SK-N-SH (cell line): Measurements from ENCODE around the gene MICAL2. TPM values are rescaled to one million over a fixed set of nuclear protein-coding genes. Genes with fewer than 3 reads are reported as not detected.

Source experiments
- CTCF ChIA-PET: fragments of 300-600, 350-600 bp; formaldehyde crosslinking; extraction: SDS; loops from one replicate; lab custom pipeline; 2021; lab: Yijun Ruan, JAX
- POLR2A ChIA-PET: fragments of 350-600 bp; sonication (Branson Sonifier 250); formaldehyde crosslinking; extraction: SDS; loops from one replicate; lab custom pipeline; 2020; ENCODE audit warnings: antibody characterized with exemption, inconsistent platforms; lab: Yijun Ruan, JAX
- DNase-seq: peaks from one replicate; pipeline ENCODE4 v3.0.0; 2012
- H2AFZ ChIP-seq: fragments of 200-600 bp; sonication (generic); 2 replicates; pipeline ENCODE4 v1.8.1; 2016; ENCODE audit warnings: antibody characterized with exemption, mild to moderate bottlenecking, low read depth
- H3F3A ChIP-seq: fragments of 200-600 bp; sonication (generic); replicated peaks from 2 replicates; pipeline ENCODE3; 2016; ENCODE audit warnings: antibody characterized with exemption, mild to moderate bottlenecking; ENCODE audit not compliant: insufficient read depth
- H3K27ac ChIP-seq, 2 experiments: fragments of 200-500 bp in 1 of 2; fragments of 200-600 bp in 1 of 2; sonication (Bioruptor generic) in 1 of 2; sonication (generic), shearing (Covaris generic) in 1 of 2; 2 replicates each; pipeline versions ENCODE4 v1.5.1 to v1.6.1; 2014 to 2016; ENCODE audit warnings: low read depth in 2 of 2, inconsistent platforms in 1 of 2, low read length in 1 of 2, mild to moderate bottlenecking in 1 of 2, mixed read lengths in 1 of 2
- H3K27me3 ChIP-seq: fragments of 200-600 bp; sonication (generic), shearing (Covaris generic); 2 replicates; pipeline ENCODE4 v1.6.1; 2016; ENCODE audit warnings: mixed run types; ENCODE audit not compliant: insufficient read depth
- H3K36me3 ChIP-seq, 2 experiments: fragments of 200-500 bp in 1 of 2; fragments of 200-600 bp in 1 of 2; sonication (Bioruptor generic) in 1 of 2; sonication (generic) in 1 of 2; replicated peaks in 1 of 2; 2 replicates each; pipeline versions ENCODE3 to v1.5.1; 2014 to 2016; ENCODE audit warnings: low read length in 1 of 2, mild to moderate bottlenecking in 1 of 2; ENCODE audit not compliant: insufficient read depth in 2 of 2, control insufficient read depth in 1 of 2
- H3K4me1 ChIP-seq, 2 experiments: fragments of 200-500 bp in 1 of 2; fragments of 200-600 bp in 1 of 2; sonication (Bioruptor generic) in 1 of 2; sonication (generic), shearing (Covaris generic) in 1 of 2; 2 replicates each; pipeline versions ENCODE4 v1.5.1 to v1.6.1; 2014 to 2016; ENCODE audit warnings: low read depth in 1 of 2, low read length in 1 of 2, mixed run types in 1 of 2; ENCODE audit not compliant: insufficient read depth in 2 of 2, control insufficient read depth in 1 of 2
- H3K4me2 ChIP-seq: fragments of 200-600 bp; sonication (generic), shearing (Covaris generic); 2 replicates; pipeline ENCODE4 v1.6.1; 2017; ENCODE audit warnings: mixed run types
- H3K4me3 ChIP-seq, 2 experiments: fragments of 200-500 bp in 1 of 2; fragments of 200-600 bp in 1 of 2; sonication (Bioruptor generic) in 1 of 2; sonication (generic), shearing (Covaris generic) in 1 of 2; 2 replicates each; pipeline versions ENCODE4 v1.5.1 to v1.8.1; 2014 to 2016; ENCODE audit warnings: low read depth in 2 of 2, inconsistent platforms in 1 of 2, low read length in 1 of 2, mild to moderate bottlenecking in 1 of 2, mixed read lengths in 1 of 2, moderate library complexity in 1 of 2
- H3K79me2 ChIP-seq: fragments of 200-600 bp; sonication (generic); 2 replicates; pipeline ENCODE4 v1.8.1; 2017; ENCODE audit warnings: mild to moderate bottlenecking; ENCODE audit not compliant: insufficient read depth
- H3K9ac ChIP-seq: fragments of 200-600 bp; sonication (generic); 2 replicates; pipeline ENCODE4 v1.6.1; 2017; ENCODE audit warnings: mixed run types
- H3K9me2 ChIP-seq: fragments of 200-600 bp; sonication (generic); 2 replicates; pipeline ENCODE4 v1.6.1; 2017; ENCODE audit warnings: mixed run types
- H3K9me3 ChIP-seq: fragments of 200-600 bp; sonication (generic); 2 replicates; pipeline ENCODE4 v1.6.1; 2017; ENCODE audit warnings: mixed run types, mild to moderate bottlenecking, moderate library complexity
- H4K20me1 ChIP-seq: fragments of 200-600 bp; sonication (generic); 2 replicates; pipeline ENCODE4 v1.6.1; 2017; ENCODE audit warnings: mild to moderate bottlenecking, mixed run types; ENCODE audit not compliant: insufficient read depth
- FOXJ3 ChIP-seq: sonication (generic); formaldehyde crosslinking; IDR thresholded peaks from 2 replicates; pipeline ENCODE4 v1.5.1; 2020; ENCODE audit warnings: mild to moderate bottlenecking, missing genetic modification reagents
- FOXM1 ChIP-seq: IDR thresholded peaks from 2 replicates; pipeline ENCODE4 v1.4.0; 2012; ENCODE audit warnings: low read depth, mild to moderate bottlenecking
- NFIC ChIP-seq: IDR thresholded peaks from 2 replicates; pipeline ENCODE4 v1.4.0; 2012; ENCODE audit warnings: borderline replicate concordance
- POLR2AphosphoS5 ChIP-seq: IDR thresholded peaks from 2 replicates; pipeline ENCODE4 v1.6.1; 2012; ENCODE audit warnings: low read depth, low read length
- SMC3 ChIP-seq: IDR thresholded peaks from 2 replicates; pipeline ENCODE4 v1.6.1; 2012; ENCODE audit warnings: low read depth, low read length, improper control_type of control experiment
- TAF1 ChIP-seq: IDR thresholded peaks from 2 replicates; pipeline ENCODE4 v1.6.1; 2012; ENCODE audit warnings: low read depth, mild to moderate bottlenecking, low read length, moderate library complexity, borderline replicate concordance
- ZBTB33 ChIP-seq: IDR thresholded peaks from 2 replicates; pipeline ENCODE4 v1.4.0; 2012; ENCODE audit warnings: low read depth, borderline replicate concordance
- WGBS: methylation state at CpG from one replicate; pipeline ENCODE4 v1.1.6; 2017; ENCODE audit warnings: low lambda C conversion rate; 5-methylcytosine and 5-hydroxymethylcytosine counted together
- polyA plus RNA-seq, 3 experiments: library from polyadenylated mRNA; depleted of rRNA; stranded (reverse); fragments of >200 nt; gene quantifications; 2 replicates each; pipeline ENCODE4 v1.2.3, GENCODE V29; 2012
- TF ChIP-seq, protein P1 (sequence below): IDR thresholded peaks from 2 replicates; pipeline ENCODE4 v1.6.1; 2012; ENCODE audit warnings: mild to moderate bottlenecking, low read depth, low read length, moderate library complexity

Gene MICAL2
- polyA plus RNA-seq, 1 of the 3 experiments (the other 2 are of a cell fraction), result 54.6 TPM

GRCh38 chr11:12066799-12067508 is 43.4 kb upstream of the MICAL2 start (continued):
- TF ChIP-seq, protein P1, sequence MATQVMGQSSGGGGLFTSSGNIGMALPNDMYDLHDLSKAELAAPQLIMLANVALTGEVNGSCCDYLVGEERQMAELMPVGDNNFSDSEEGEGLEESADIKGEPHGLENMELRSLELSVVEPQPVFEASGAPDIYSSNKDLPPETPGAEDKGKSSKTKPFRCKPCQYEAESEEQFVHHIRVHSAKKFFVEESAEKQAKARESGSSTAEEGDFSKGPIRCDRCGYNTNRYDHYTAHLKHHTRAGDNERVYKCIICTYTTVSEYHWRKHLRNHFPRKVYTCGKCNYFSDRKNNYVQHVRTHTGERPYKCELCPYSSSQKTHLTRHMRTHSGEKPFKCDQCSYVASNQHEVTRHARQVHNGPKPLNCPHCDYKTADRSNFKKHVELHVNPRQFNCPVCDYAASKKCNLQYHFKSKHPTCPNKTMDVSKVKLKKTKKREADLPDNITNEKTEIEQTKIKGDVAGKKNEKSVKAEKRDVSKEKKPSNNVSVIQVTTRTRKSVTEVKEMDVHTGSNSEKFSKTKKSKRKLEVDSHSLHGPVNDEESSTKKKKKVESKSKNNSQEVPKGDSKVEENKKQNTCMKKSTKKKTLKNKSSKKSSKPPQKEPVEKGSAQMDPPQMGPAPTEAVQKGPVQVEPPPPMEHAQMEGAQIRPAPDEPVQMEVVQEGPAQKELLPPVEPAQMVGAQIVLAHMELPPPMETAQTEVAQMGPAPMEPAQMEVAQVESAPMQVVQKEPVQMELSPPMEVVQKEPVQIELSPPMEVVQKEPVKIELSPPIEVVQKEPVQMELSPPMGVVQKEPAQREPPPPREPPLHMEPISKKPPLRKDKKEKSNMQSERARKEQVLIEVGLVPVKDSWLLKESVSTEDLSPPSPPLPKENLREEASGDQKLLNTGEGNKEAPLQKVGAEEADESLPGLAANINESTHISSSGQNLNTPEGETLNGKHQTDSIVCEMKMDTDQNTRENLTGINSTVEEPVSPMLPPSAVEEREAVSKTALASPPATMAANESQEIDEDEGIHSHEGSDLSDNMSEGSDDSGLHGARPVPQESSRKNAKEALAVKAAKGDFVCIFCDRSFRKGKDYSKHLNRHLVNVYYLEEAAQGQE, result no peak
- TF ChIP-seq TAF1 (no peak), NFIC (no peak), POLR2AphosphoS5 (no peak), SMC3 (no peak), FOXJ3 (no peak), ZBTB33 (no peak)

GRCh38 chr11:12067796-12068357 is 42.5 kb upstream of the MICAL2 start:
- ChIA-PET CTCF (interaction anchor here (0.8 to 2.2 kb wide), 3 partner anchors 14 to 214 kb away, joined by 3 to 9 read pairs (median 6); no protein-coding TSS in a partner anchor), POLR2A (interaction anchor here (0.8 kb wide), 1 partner anchor 1023 kb away, joined by 3 read pairs; no protein-coding TSS in a partner anchor)
- no peaks in the 10 kb centered on the region for H3K36me3 ChIP-seq
- H2AFZ ChIP-seq, result peak overlapping the region; percentile 20; the same call in 1 of the 2 replicates
- no peak overlapping the region for H3K4me2 ChIP-seq
- H3K9ac ChIP-seq, result peak overlapping the region; percentile 52
- no peaks in the 10 kb centered on the region for H3K9me3 ChIP-seq
- H4K20me1 ChIP-seq, result no peaks in the 10 kb centered on the region
- no peaks in the 10 kb centered on the region for H3K79me2 ChIP-seq
- H3K9me2 ChIP-seq, result no peaks in the 10 kb centered on the region
- 97% methylated on average over 5 of the region's 5 CpGs for WGBS
- no peak for DNase-seq
- H3K4me3 ChIP-seq, result no peak overlapping the region
- H3F3A ChIP-seq, result peaks cover 8% of the 10 kb centered on the region
- TF ChIP-seq FOXM1, result no peak
- no peaks in the 10 kb centered on the region for H3K27me3 ChIP-seq
- peaks cover 5 to 20% of the 10 kb centered on the region in 2 experiments; a peak in 3 of 4 replicates for H3K4me1 ChIP-seq
- H3K27ac ChIP-seq, result peak overlapping the region in 1 of 2 experiments; percentile 86; a peak in 2 of 4 replicates
